Measurements from ENCODE around the gene C2orf49.
A peak's percentile ranks its signal among the peaks of the same experiment; 100 is the strongest.
"Not testable (repeated sequence)": the region's sequence is repeated elsewhere in the genome, so short reads cannot be mapped to it uniquely, and the experiment has no call there.

Gene C2orf49

GRCh38 chr2:105321875-105322646 lies 15.3 kb upstream of the C2orf49 start:
- no peak for DNase-seq (ENCODE audit: low spot score)

GRCh38 chr2:105323111-105323510 lies 14.2 kb upstream of the C2orf49 start:
- DNase-seq (ENCODE audit: low spot score): no peak

GRCh38 chr2:105324101-105324500 lies 13.2 kb upstream of the C2orf49 start:
- DNase-seq (ENCODE audit: low spot score): no peak

- no peak for DNase-seq (ENCODE audit: low spot score)
These were observed 12.6 kb upstream of the C2orf49 start for GRCh38 chr2:105324732-105325131.

- no peak for DNase-seq (ENCODE audit: low spot score)
These were observed 11.9 kb upstream of the C2orf49 start for GRCh38 chr2:105325389-105325963.

GRCh38 chr2:105327271-105327670 lies 10.1 kb upstream of the C2orf49 start:
- DNase-seq (ENCODE audit: low spot score): not testable (repeated sequence)

GRCh38 chr2:105327690-105328089 lies 9.7 kb upstream of the C2orf49 start:
- DNase-seq (ENCODE audit: low spot score): no peak

GRCh38 chr2:105328281-105329196 lies 8.8 kb upstream of the C2orf49 start:
- no peak for DNase-seq (ENCODE audit: low spot score)

- DNase-seq (ENCODE audit: low spot score): no peak
These were observed 8.2 kb upstream of the C2orf49 start for GRCh38 chr2:105329197-105329554.

GRCh38 chr2:105329561-105330495 lies 7.5 kb upstream of the C2orf49 start, which contains the start of gene TGFBRAP1:
TSS of gene TGFBRAP1 (minus strand) at chr2:105329735. CDS start at chr2:105308301, 21,434 bp downstream.
- peak; percentile 89 for DNase-seq (ENCODE audit: low spot score)

- DNase-seq (ENCODE audit: low spot score): no peak
These were observed 6.5 kb upstream of the C2orf49 start for GRCh38 chr2:105330681-105331375.

- no peak for DNase-seq (ENCODE audit: low spot score)
These were observed 3.1 kb upstream of the C2orf49 start for GRCh38 chr2:105334211-105334610.

GRCh38 chr2:105335469-105335868 lies 1.9 kb upstream of the C2orf49 start:
- no peak for DNase-seq (ENCODE audit: low spot score)

- DNase-seq (ENCODE audit: low spot score): no peak
These were observed 586 bp upstream of the C2orf49 start for GRCh38 chr2:105336786-105337121.

GRCh38 chr2:105338020-105338385 lies 663 bp downstream of the C2orf49 start:
- no peak for DNase-seq (ENCODE audit: low spot score)

- no peak for DNase-seq (ENCODE audit: low spot score)
These were observed 2.1 kb downstream of the C2orf49 start for GRCh38 chr2:105339414-105339813.

GRCh38 chr2:105344704-105345345 lies 7.5 kb downstream of the C2orf49 start:
- DNase-seq (ENCODE audit: low spot score): no peak

GRCh38 chr2:105357122-105357521 lies 19.8 kb downstream of the C2orf49 start:
- DNase-seq (ENCODE audit: low spot score): no peak

GRCh38 chr2:105358593-105358992 lies 21.3 kb downstream of the C2orf49 start:
- no peak for DNase-seq (ENCODE audit: low spot score)

- no peak for DNase-seq (ENCODE audit: low spot score)
These were observed 24.0 kb downstream of the C2orf49 start for GRCh38 chr2:105361102-105361889.

Data from iPS-NIHi11 (cell line).